ENCODE data around the gene ABITRAM. TPM values are rescaled to one million over a fixed set of nuclear protein-coding genes. Genes with fewer than 3 reads are reported as not detected.
"Not testable (repeated sequence)": the region's sequence is repeated elsewhere in the genome, so short reads cannot be mapped to it uniquely, and the experiment has no call there.

Gene ABITRAM
- total and polyA plus RNA-seq, 2 experiments from 2014 or later, result 10.1 to 11.5 TPM

GRCh38 chr9:108886594-108887271, 47.5 kb upstream of the ABITRAM start:
- not testable (repeated sequence) for H3K4me1 ChIP-seq (ENCODE audit: insufficient read depth); H3K27ac ChIP-seq (ENCODE audit: low read depth); H3F3A ChIP-seq (replicated peaks; ENCODE audit: low read depth); DNase-seq (ENCODE audit: low spot score); H3K27me3 ChIP-seq (ENCODE audit: insufficient read depth); H2AFZ ChIP-seq; H3K4me2 ChIP-seq; H3K4me3 Mint-ChIP-seq; H4K20me1 ChIP-seq (replicated peaks; ENCODE audit: insufficient read depth); H3K9me3 Mint-ChIP-seq; H3K27me3 Mint-ChIP-seq (ENCODE audit: insufficient read depth, low read depth, poor library complexity); H3K9me2 ChIP-seq (ENCODE audit: insufficient read depth); H3K79me2 ChIP-seq (replicated peaks; ENCODE audit: insufficient read depth); ATAC-seq; H3K4me1 Mint-ChIP-seq; H3K27ac Mint-ChIP-seq; H3K4me3 ChIP-seq
- peaks cover 20% of the 10 kb centered on the region for H3K36me3 ChIP-seq (ENCODE audit: insufficient read depth)
- H3K36me3 Mint-ChIP-seq (ENCODE audit: low read depth), result peaks cover 30% of the 10 kb centered on the region

GRCh38 chr9:108889649-108890067, 44.5 kb upstream of the ABITRAM start:
- Mint-ChIP-seq H3K4me3 (no peak overlapping the region), H3K27ac (no peak overlapping the region), H3K9me3 (no peaks in the 10 kb centered on the region), H3K36me3 (ENCODE audit: low read depth) (peaks cover 41% of the 10 kb centered on the region), H3K27me3 (ENCODE audit: insufficient read depth, low read depth, poor library complexity) (peaks cover 5% of the 10 kb centered on the region), H3K4me1 (no peaks in the 10 kb centered on the region)
- Histone ChIP-seq H3K27me3 (ENCODE audit: insufficient read depth) (no peaks in the 10 kb centered on the region), H4K20me1 (replicated peaks; ENCODE audit: insufficient read depth) (no peaks in the 10 kb centered on the region; the same call in 1 of the 2 replicates), H3K4me3 (no peak overlapping the region), H3F3A (replicated peaks; ENCODE audit: low read depth) (no peaks in the 10 kb centered on the region), H3K9me2 (ENCODE audit: insufficient read depth) (no peaks in the 10 kb centered on the region), H3K4me2 (no peak overlapping the region), H3K36me3 (ENCODE audit: insufficient read depth) (peaks cover 40% of the 10 kb centered on the region), H3K27ac (ENCODE audit: low read depth) (no peak overlapping the region), H3K4me1 (ENCODE audit: insufficient read depth) (no peaks in the 10 kb centered on the region), H3K79me2 (replicated peaks; ENCODE audit: insufficient read depth) (no peaks in the 10 kb centered on the region), H2AFZ (no peak overlapping the region)
- TF ChIP-seq REST (IDR thresholded peaks at IDR 0.05; ENCODE audit: unreplicated experiment) (no peak), CTCF (conservative IDR thresholded peaks at IDR 0.05; ENCODE audit: low read depth in 2 of 2) (peak in 1 of 2 experiments; percentile 32; a peak in 2 of 4 replicates), STAT1 (IDR thresholded peaks at IDR 0.05; ENCODE audit: unreplicated experiment) (no peak), POLR2AphosphoS5 (IDR thresholded peaks at IDR 0.05; ENCODE audit: low read depth) (no peak), ZNF331 (CRISPR knock-in tag; IDR thresholded peaks at IDR 0.05; ENCODE audit: low read depth) (no peak)
- peak; percentile 10 for DNase-seq (ENCODE audit: low spot score)
- no peak for ATAC-seq
